GM19099 (cell line): Measurements from ENCODE around the gene MTIF3.

Experiments
- POLR2A ChIP-seq: IDR thresholded peaks from 3 replicates; pipeline ENCODE4 v1.6.1; 2011; ENCODE audit warnings: low read depth; ENCODE audit not compliant: insufficient read length; ENCODE audit errors: extremely low read depth

Gene MTIF3, protein sequence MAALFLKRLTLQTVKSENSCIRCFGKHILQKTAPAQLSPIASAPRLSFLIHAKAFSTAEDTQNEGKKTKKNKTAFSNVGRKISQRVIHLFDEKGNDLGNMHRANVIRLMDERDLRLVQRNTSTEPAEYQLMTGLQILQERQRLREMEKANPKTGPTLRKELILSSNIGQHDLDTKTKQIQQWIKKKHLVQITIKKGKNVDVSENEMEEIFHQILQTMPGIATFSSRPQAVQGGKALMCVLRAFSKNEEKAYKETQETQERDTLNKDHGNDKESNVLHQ

DNA sequence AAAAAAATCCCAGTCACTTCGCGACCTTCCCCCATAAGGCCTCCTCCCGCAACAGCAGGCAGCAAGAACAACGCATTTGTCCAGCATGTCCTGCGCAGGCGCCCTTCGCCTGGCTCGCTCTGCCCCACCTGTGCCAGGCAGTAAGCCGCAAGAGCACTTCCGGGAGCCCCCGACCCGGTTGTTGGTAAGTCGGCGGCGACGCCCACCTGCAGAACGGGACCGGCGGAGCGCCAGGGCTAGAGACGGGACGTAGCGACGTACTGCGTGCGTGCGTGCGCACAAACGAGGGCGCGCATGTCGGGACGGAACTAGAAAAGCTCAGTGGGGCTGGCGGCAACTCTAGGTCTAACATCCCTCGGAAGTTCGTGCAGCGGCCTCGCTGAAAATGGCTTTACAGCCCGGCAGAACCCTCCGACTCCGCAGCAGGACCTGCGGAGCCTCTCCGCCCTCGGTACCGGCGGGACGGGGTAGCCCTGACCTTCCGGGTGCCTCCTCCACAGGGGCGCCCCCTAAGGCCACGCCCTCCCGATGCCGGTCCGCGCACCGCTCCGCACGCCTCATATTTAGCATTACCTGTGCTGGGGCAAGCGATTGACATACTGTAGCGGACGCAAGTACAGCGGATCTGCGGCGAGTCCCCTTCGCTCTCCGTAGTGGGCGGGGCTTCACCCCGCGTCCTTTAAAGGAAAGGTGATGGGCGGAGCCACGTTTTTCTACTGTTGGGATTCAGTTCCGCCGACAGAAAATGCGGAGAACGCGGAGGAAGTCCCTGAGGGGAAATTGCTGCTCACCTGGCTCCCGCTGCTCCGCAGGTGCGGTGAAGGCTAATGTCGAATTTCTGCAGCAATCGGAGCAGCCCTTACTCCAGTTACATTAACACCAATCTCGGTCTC, at the start of gene MTIF3:
Gene MTIF3 (minus strand): TSS at position 629 of the 893 bp plus-strand sequence. CDS start 10,116 bp downstream, outside the sequence.
- peak; percentile 94 for TF ChIP-seq POLR2A

DNA sequence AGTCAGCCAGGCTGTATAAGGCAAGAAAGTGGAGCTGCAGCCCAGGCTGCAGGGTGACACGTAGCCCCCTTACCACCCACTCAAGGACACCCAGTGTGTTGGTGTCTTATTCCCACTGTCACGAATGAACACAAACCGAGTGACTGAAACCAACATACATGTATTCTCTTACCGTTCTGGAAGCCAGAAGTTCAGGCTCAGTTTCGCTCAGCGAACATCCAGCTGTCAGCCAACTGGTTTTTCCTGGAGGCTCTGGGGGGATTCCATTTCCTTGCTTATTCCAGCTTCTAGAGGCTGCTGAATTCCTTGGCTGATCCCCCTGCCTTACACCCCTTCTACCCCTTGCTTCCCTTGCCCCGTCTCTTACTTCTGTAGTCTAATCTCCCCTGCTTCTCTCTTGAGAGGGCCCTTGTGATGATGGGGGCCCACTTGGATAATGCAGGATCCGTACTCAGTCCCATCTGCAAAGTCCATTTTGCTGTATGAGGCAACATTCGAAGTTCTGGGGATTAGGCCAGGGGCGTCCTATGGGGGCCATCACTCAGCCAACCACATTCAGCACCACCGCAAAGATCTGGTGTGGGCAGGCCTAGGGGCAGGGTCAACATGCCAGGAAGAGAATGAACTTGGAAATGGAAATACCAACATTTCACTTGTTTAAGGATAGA, 47.3 kb upstream of the MTIF3 start:
- no peak for TF ChIP-seq POLR2A

DNA sequence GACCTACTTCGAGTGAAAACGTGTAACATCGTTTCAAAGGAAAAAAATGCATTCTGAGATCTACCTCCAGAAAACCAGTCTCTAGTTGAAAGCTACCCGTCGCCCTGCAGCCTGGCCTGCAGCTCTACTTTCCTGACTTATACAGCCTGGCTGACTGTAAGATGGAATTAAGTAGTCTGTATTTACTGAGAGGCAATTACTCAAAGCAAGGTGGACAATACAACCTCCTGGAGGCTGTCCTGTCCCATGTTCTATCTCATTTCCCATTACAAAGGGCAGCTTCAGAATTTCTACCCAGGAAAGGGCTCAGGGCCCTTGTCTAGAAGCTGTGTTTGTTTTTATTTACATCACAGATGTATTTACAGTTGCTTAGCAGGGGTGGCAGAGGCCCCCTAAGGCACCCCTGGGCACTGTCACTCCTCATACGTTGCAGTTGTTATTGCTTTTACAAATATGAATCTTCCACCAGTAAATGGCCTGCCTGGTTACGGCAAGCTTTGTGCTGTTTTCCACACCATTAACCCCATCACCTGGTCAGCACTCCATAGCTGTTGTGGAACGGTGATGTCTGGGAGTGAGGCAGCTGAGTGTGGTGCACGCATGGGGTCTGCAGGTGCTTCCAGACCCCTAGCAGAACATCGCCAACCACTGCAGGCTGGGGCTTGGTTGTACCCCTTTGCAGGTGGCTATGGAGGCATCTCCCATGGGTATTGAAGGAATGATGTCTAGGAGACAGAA, 46.3 kb upstream of the MTIF3 start:
- no peak for TF ChIP-seq POLR2A

DNA sequence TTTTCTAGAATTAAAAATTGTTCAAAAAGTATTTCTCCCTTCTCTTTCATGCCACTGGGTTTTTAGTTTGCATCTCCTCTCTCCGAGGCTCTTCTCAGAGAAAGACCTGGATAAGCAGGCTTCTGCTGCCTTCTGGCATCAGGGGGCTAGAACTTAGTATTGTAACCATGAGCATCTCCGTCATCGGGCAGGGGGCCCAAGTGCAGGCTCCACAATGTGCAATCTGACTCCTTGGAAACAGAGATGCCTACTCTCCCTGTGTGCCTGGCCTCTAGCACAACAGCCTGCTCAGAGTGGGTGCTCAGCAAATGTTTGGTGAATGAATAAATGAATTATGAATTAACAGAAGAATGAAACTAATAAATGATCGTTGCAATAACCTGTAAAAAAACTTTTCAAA, 45.6 kb upstream of the MTIF3 start:
- TF ChIP-seq POLR2A, result no peak

DNA sequence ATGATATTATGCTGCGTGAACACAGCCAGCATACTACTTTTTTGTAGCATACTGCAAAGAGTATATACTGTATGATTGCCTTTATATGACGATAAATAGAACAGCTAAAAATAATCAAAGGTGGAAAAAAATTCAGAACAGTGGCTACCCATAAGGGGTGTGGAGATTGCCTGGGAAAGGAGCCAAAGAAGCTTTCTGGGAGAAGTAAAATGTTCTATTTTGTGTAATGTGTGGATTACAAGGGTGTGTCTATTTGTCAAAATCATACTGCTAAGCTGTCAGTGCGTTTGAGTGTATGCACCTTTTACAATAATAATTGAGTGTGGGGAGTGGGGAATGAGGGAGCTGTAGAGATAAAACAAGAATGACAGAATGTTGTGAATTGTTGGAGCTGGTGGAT, 45.2 kb upstream of the MTIF3 start:
- no peak for TF ChIP-seq POLR2A

DNA sequence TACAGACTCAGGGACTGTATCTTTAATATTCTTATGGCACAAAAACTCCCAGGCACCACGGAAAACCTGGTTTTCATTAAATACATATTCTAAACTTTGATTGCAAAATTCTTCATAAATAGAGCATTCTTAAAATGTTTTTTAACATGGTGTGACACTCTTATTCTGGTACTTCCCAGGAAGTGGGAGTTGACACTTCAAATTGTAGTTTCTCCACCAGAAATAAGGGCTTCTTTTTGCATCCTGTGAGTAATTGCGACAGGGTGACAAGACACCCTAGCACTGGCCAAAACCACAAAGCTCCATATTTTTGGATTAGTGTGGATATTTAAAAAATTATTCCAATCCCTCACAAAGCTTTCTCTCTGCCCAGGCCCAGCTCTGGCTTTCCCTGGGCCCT, 43.6 kb upstream of the MTIF3 start:
- no peak for TF ChIP-seq POLR2A

DNA sequence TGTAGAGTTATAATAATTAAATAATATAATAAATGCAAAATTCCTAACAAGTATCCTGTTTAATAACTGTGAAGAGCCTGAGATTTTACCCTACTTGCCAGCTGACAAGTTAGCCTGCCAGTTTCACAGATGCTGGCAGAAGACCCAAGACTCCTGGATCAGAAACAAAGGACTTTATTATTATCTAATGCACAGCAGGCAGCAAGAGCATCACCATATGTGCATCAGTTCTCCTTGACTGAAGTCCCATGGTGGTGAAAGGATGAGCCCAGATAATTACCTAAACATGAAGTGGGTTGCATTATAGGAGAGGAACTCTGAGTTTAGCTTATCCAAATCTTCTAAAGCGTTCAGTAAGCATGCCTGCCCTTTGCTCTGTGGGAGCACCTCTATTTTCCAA, 39.1 kb upstream of the MTIF3 start:
- TF ChIP-seq POLR2A, result no peak

DNA sequence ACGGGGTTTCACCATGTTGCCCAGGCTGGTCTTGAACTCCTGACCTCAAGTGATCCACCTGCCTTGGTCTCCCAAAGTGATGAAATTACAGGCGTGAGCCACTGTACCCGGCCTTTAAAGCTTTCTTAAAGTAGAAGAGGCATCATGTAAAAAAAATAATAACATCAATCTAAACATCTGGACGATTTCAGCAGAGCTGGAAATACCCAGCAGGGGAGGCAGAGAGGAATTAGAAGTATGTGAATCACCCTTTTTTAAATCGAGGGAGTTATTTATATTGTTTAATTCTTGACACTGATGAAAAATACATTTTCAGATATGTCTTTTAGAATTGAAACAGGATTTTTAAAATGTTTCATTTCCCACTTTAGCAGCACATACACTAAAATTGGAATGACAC, 37.4 kb upstream of the MTIF3 start:
- TF ChIP-seq POLR2A, result no peak

DNA sequence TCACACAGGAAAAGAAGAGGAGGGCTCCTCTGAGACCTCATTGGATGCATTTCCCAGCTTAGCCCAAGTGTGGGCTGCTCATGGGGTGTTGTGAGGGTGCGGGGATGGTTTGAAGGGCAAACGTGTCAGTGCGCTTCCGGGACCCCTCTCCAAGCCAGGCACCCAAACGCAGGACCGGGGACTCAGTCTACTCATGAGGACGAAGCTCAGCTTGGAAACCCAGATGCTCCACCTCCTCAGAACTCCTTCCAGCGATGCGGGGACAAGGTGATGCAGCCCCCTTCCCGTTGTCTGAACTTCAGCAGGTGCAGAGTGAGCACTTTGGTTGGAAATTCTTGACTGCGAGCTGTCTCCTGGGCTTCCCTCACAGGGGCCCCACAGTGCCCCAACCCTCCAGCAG, 33.1 kb upstream of the MTIF3 start:
- no peak for TF ChIP-seq POLR2A

DNA sequence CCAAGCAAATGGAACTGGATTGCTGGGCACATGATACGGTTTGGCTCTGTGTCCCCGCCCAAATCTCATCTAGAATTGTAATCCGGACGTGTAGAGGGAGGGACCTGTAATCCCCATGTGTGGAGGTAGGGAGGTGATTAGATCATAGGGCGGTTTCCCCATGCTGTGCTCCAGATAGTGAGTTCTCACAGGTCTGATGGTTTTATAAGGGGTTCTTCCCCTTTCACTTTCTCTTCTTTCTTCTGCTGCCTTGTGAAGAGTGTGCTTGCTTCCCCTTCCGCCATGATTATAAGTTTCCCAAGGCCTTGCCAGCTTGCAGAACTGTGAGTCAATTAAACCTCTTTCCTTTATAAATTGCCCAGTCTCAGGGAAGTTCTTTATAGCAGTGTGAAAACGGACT, 32.6 kb upstream of the MTIF3 start:
- no peak for TF ChIP-seq POLR2A

DNA sequence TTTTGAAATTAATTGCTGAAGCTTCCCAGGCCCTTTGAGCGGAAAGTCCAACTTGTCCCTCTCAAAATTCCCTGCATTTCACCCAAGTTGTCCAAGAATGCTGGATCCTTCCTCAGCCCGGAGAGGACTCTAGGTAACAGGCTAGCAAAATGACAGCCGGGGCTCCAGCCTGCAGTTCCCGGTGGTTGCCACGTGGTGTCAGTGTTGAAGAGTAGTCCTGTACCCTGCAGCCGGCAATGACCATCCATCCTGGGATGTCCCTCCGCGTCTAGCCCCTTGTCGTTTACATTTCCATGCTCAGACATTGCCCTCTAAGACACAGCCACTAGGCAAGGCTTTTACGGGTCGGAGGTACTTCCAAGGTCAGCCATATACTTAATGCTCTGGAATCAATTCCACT, 31.4 kb upstream of the MTIF3 start:
- TF ChIP-seq POLR2A, result no peak

DNA sequence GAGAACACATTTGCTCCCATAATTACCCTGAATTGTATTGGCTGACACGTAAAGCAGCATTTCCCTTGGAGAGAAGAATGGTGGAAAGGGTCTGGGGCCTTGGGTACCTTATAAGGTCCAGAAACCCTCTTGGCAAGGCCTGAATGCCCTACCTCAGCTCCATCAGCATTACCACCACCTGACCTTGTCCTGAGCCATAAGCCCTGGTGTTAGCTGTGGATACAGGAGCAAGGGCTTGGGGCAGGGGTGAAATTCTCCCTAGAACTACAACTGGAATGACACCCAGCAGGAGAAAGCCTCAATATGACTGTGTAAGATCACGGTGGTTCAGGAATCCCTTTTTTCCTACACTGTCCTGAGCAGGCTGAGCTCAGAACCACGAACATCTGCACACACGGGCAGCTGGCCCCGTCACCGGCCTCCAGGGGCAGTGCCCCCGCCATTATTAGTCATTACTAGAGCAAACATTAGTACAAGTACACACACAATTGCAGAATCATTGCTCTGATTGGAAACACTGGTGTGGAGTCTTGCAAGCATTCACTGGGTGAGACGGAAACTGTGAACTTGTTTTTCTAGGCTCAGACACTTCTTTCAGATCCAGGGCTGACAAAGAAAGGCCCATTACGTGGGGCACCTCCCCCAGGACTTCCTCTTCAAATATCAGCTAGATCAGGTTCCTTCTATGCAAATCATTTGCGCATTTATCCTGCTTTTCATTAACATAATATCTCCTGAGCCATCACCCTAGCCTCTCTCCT, 26.8 kb upstream of the MTIF3 start:
- TF ChIP-seq POLR2A, result no peak

DNA sequence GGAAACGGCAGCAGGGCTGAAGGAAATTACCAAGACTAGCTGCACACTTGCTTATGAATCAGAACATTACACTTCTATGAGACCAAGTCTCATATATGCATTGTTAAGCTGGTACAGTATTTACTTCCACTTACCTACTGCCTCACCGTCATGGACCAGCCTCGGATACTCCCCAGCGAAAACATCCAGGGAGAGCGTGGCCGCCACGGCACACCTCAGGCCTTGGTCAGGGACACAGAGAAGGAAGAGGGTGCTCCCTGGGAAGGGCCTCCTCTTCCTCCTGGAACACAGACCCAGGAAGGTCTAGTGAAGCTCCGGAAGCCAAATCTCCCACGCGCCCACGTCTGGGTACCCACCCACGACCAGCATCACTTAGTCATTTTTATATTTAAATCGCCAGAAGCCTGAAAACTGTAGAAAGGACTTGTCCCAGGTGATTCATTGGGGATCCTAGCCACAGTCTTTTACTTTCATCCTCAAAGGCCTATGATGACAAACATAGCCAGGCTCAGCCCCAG, 24.4 kb upstream of the MTIF3 start:
- no peak for TF ChIP-seq POLR2A

DNA sequence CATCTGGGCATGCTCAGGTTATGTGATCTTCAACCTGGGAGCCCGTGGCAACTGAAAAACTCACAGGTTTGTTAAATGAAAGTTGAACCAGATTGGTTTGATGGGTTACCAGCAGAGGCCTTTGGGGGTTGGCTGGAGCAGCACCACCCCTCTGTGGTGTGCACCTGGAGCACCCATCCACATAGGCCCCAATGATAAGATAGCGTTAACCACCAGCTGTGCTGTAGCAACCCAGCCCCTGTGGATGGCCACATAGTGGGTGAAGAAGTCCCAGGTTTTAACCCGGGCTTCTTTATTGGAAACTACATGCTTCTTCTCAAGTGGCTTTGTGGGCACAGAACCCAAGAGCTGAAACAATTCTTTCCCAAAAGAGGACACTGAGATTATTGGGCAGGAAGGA, 22.6 kb upstream of the MTIF3 start:
- no peak for TF ChIP-seq POLR2A
